Neural progenitor cell (in vitro differentiated cells): ENCODE measurements around the gene FLT3.

Experiments used
- CTCF ChIP-seq: fragments of 200-600 bp; sonication (generic); IDR thresholded peaks from 2 replicates; pipeline ENCODE4 v1.5.1; 2017; ENCODE audit warnings: antibody characterized with exemption, mild to moderate bottlenecking
- EZH2 ChIP-seq: fragments of 200-600 bp; sonication (generic); IDR thresholded peaks from 2 replicates; pipeline ENCODE4 v1.6.1; 2017; ENCODE audit warnings: antibody characterized with exemption, mild to moderate bottlenecking, moderate library complexity
- EZH2phosphoT487 ChIP-seq: fragments of 200-600 bp; sonication (generic); IDR thresholded peaks from 2 replicates; pipeline ENCODE4 v1.6.1; 2017; ENCODE audit warnings: antibody characterized with exemption

DNA sequence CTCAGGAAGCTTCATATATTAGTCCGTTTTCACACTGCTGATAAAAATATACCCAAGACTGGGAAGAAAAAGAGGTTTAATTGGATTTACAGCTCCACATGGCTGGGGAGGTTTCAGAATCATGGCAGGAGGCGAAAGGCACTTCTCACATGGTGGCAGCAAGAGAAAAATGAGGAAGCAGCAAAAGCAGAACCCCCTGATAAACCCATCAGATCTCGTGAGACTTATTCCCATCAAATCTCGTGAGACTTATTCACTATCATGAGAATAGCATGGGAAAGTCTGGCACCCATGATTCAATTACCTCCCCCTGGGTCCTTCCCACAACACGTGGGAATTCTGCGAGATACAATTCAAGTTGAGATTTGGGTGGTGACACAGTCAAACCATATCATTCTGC lies 23.1 kb downstream of the FLT3 start:
- TF ChIP-seq CTCF (no peak), EZH2 (no peak), EZH2phosphoT487 (no peak)
